HS-27A (cell line): ENCODE data around the gene TCHP.

ENCODE experiments used
- DNase-seq: peaks from one replicate; pipeline ENCODE4 v3.0.0-alpha.2; 2012; ENCODE audit warnings: low read depth, missing footprints

TCHP gene

GRCh38 chr12:109934026-109934425, 34.0 kb downstream of the TCHP start:
- DNase-seq: no peak

DNA sequence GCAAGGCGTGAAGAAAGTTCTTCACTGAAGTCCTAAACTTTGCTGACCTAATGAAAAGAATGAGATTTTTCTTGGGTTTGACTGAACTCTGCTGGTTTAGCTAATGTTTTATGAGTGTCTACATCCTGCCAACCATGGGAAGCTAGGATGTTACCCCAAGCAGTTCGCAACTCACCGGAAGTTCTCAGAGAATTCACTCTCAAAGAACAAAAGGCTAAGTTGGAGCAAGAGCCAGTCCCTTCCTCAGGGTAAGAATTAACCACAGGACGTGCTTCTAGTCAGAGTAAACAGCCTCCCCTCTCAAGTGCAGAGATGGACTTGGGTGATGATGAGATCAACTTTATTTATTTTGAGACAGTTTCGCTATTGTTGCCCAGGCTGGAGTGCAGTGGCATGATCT, 37.3 kb downstream of the TCHP start:
- DNase-seq: no peak

- no peak for DNase-seq
Measured at GRCh38 chr12:109938947-109939346, 38.9 kb downstream of the TCHP start.

DNA sequence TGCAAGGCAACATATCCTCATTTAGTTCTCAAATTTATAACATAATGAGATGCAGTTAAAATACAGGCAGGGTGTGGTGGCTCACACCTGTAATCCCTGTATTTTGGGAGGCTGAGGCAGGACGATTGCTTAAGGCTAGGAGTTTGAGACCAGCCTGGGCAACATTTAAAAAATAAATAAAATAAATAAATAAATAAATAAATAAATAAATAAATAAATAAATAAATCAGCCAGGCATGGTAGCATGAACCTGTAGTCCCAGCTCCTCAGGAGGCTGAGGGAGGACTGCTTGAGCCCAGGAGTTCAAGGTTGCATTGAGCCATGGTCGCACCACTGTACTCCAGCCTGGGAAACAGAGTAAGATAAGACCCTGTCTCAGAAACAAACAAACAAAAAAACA, 39.4 kb downstream of the TCHP start:
- no peak for DNase-seq

- no peak for DNase-seq
Measured at GRCh38 chr12:109940339-109940923, 40.4 kb downstream of the TCHP start.

DNA sequence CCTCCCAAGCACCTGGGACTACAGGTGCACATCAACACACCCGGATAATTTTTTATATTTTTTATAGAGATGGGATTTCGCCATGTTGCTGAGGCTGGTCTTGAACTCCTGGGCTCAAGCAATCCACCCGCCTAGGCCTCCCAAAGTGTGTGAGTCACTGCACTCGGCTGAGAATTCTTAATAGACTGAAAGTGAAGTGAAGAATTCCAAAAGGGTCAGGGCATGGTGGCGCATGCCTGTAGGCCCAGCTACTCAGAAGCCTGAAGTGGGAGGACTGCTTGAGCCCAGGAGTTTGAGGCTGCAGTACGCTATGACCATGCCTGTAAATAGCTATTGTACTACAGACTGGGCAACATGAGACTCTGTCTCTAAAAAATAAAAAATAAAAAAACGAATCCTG, 43.7 kb downstream of the TCHP start:
- no peak for DNase-seq

DNA sequence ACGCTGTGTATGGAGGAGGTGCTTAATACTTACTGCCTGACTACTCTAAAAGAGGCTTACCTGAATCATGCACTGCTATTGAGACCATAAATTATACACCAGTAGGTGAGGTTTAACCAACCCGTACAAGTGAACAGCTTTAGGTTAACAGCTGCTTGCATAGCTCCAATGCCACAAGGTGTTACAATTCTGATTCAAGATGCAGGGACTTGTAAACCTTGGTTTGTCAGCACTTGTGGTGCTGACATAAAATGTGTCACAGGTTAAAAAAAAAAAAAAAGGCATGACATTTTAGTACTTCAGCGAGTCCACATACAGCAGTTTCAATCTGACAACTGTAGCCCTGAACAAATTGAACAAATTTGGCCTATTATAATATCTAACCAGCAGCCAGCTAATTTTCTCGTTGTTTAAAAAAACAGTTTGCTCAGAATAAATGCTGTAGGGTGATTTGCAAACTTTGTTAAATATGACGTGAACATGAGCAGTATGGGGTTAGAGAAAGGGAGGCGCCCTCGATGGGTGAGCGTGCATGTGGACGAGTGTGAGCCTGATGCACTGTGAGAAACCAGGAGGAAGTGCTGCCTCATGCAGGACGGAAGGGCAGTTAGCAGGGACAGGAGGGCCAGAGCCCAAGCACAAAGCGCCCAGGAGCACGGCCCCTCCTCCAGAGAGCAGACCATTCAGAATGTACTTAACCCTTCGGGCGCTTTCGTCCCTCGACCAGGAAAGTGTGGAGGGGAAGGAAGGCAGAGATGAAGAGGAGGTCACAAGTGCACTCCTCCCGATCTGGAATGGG, 44.7 kb downstream of the TCHP start:
- DNase-seq: no peak

- DNase-seq: no peak
Measured at GRCh38 chr12:109946505-109946904, 46.4 kb downstream of the TCHP start.

GRCh38 chr12:109946913-109947312, 46.8 kb downstream of the TCHP start:
- DNase-seq: no peak

GRCh38 chr12:109947521-109947920, 47.4 kb downstream of the TCHP start:
- no peak for DNase-seq

DNA sequence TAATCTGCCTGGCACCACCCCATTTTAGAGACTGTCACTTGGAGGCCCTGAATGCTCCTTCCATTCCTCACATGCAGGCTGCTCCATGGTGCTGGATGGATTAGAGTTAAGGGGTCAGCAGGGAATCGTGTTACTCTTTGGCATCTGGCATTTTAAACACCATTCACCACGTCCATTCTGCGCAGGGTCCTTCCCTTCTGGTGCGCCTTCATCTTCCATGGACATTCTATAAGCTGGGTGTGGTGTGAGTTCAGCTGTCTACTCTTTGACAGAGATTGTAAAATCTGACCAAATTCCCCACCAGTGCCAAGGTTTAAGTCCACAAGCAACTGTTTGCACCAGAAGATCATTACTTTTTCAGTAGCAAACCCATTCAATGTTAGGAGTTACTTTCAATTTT, 48.3 kb downstream of the TCHP start:
- DNase-seq: no peak

DNA sequence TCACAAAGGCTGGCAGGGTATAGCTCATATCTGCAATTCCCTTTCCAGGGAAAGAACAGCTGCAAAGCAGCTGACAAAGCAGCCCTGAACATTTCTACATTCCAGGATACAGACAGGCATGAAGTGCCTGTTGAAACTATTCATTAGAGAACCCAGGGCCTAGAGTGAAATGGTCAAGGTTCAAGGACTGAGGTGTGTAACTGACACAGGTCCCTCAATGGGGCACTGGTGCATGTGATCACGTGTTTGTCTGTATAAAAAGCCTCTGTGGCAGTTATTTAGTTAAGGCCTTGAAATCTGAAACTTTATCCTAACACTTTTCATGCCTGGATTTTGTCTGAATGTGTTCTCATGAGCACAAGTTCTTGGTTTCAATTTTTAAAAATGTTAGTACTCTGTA, 49.0 kb downstream of the TCHP start:
- no peak for DNase-seq

DNA sequence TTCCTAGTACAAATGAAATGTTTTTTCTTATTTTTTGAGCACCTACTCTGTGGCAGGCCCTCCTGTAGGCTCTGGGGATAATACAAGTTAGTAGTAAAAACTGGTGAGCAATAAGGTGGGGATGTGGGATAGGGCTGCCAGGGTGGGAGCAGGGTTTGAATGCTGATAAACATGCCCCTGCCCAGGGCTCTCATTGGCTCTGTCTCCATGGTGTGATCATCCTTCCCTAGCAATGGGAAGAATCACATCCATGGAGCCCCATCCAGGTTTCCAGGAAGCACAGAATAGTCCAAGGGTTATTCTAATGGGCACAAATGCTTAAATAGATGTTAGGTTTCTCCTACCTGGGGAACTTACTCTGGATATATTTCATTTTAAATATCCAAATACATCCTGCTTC, 50.6 kb downstream of the TCHP start:
- no peak for DNase-seq

- peak; percentile 84 for DNase-seq
Measured at GRCh38 chr12:109951136-109951535, 51.1 kb downstream of the TCHP start.

DNA sequence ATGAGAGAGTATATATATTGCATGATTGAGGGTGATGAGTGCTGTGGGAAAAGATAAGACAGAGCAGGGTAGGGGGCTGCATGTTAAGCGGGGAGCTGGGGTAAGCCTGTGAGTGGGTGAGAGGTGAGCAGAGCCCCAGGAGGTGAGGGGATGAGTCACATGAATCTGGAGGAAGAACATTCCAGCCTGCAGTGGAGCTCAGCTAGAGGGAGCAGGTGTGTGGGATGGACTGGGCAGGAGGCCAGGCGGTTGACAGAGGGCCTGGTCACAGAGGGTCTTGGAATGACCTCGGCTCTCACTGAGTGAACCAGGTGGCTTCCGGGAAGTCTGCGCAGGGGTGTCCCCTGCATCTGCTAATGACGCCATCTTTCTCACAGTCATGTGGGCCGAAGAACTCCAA, 51.7 kb downstream of the TCHP start:
- DNase-seq: peak; percentile 58

- no peak for DNase-seq
Measured at GRCh38 chr12:109952160-109952858, 52.2 kb downstream of the TCHP start.

DNA sequence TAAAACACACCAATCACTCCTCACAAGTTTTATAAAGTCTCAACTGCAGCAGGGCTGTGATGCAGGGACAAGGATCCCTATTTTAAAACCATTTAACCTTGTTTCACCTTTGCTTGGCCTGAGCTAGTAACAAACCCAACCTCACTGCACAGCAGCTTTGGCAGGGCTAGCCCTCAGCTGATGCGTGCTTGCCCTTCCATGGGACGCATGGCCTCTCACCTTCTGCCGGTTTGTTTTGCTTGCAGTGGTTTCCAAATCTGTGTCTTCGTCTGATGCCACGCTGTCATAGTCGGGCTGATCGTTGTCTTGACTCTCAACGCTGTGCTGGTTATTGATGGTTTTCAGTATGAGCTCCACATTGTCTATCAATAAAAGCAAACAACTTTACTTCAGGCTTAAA, 52.8 kb downstream of the TCHP start:
- no peak for DNase-seq

- DNase-seq: no peak
Measured at GRCh38 chr12:109953656-109954055, 53.6 kb downstream of the TCHP start.

DNA sequence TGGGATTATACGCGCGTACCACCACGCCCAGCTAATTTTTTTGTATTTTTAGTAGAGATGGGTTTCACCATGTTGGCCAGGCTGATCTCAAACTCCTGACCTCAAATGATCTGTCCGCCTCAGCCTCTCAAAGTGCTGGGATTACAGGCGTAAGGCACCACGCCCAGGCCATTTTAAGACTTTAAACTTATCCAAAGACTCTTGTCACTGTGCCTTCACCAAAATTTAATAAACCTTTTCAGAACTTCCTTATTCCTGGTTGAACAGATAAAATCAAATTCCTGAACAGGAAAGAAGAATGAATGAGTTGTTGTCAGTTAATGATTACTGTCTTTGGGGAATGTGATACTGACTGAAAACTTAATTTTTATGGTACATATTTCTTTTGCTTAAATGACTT, 58.3 kb downstream of the TCHP start:
- DNase-seq: no peak

- DNase-seq: no peak
Measured at GRCh38 chr12:109959411-109960093, 59.5 kb downstream of the TCHP start.

DNA sequence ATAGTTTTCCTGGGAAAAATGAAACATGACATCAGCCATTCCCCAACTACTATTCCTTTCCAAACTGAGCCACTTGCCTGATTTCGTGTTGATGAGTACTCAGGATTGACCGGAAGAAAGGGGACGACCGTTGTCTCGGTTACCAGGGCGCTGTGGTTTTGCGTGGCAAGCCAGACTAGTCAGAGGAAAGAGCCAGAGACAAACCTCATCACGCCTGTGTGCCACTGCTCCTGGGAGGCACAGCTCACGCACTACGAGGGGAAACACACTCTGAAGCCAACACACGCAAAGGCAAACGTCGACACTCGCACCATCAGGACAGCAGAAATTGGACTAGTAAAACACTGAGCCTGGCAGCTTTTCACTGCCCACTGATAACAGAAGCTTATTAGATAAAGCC, 61.1 kb downstream of the TCHP start:
- DNase-seq: no peak

- DNase-seq: no peak
Measured at GRCh38 chr12:109961612-109962011, 61.5 kb downstream of the TCHP start.

DNA sequence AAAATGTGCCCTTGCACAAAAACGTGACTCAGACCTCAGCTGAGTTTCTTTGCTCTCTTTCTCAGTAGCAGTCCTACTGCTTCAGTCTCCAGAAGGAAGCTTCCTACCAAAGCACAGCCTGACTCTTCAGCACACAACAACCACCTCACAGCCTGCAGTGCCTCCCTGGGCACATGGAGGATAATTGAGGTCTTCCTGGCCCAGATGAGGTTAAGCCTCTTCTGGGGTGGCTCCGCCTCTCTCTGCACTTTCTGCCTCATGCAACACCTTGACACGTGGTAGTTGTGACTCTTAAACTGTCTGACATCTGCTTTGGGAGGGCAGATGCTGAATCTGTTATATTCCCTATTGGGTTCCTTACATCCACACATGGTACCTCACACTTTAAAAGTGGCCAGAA, 62.3 kb downstream of the TCHP start:
- DNase-seq: no peak
